HG03457 (cell line): ENCODE measurements around the gene BRPF3.
A peak's percentile ranks its signal among the peaks of the same experiment; 100 is the strongest.

Experiments
- ATAC-seq: cut with Tn5 transposase; IDR thresholded peaks from one replicate; pipeline ENCODE4 v1.9.1; 2021; ENCODE audit warnings: moderate number of reproducible peaks; ENCODE audit not compliant: unreplicated experiment

BRPF3 gene

GRCh38 chr6:36196113-36196879, at the start of gene BRPF3:
Gene BRPF3, plus strand, starts transcription at chr6:36196744. Its CDS starts 3,579 bp downstream, at chr6:36200323.
- peak; percentile 53 for ATAC-seq

- no peak for ATAC-seq
Measured at GRCh38 chr6:36147294-36147693, 49.2 kb upstream of the BRPF3 start.

- ATAC-seq = no peak
Measured at GRCh38 chr6:36149476-36149875, 47.1 kb upstream of the BRPF3 start.

- ATAC-seq = no peak
Measured at GRCh38 chr6:36150283-36150682, 46.3 kb upstream of the BRPF3 start.

- ATAC-seq = no peak
Measured at GRCh38 chr6:36154286-36154685, 42.3 kb upstream of the BRPF3 start.

GRCh38 chr6:36155662-36156061, 40.9 kb upstream of the BRPF3 start:
- ATAC-seq = no peak

- ATAC-seq = no peak
Measured at GRCh38 chr6:36160147-36160760, 36.3 kb upstream of the BRPF3 start.

GRCh38 chr6:36169023-36170007, 27.2 kb upstream of the BRPF3 start:
- ATAC-seq = no peak

- no peak for ATAC-seq
Measured at GRCh38 chr6:36170704-36171103, 25.8 kb upstream of the BRPF3 start.

- no peak for ATAC-seq
Measured at GRCh38 chr6:36171573-36171972, 25.0 kb upstream of the BRPF3 start.

- no peak for ATAC-seq
Measured at GRCh38 chr6:36177166-36177565, 19.4 kb upstream of the BRPF3 start.

GRCh38 chr6:36178544-36178943, 18.0 kb upstream of the BRPF3 start:
- no peak for ATAC-seq

- no peak for ATAC-seq
Measured at GRCh38 chr6:36180126-36180525, 16.4 kb upstream of the BRPF3 start.

GRCh38 chr6:36184311-36184710, 12.2 kb upstream of the BRPF3 start:
- no peak for ATAC-seq

GRCh38 chr6:36186199-36186598, 10.3 kb upstream of the BRPF3 start:
- no peak for ATAC-seq

GRCh38 chr6:36187446-36187845, 9.1 kb upstream of the BRPF3 start:
- no peak for ATAC-seq

- ATAC-seq = no peak
Measured at GRCh38 chr6:36195471-36196112, 952 bp upstream of the BRPF3 start.

- ATAC-seq = peak; percentile 78
Measured at GRCh38 chr6:36196880-36197548, 470 bp downstream of the BRPF3 start.

- ATAC-seq = no peak
Measured at GRCh38 chr6:36197739-36198221, 1.2 kb downstream of the BRPF3 start.

- ATAC-seq = no peak
Measured at GRCh38 chr6:36198986-36199385, 2.4 kb downstream of the BRPF3 start.
